ENCODE results near the gene NXNL1. TPM values are rescaled to one million over a fixed set of nuclear protein-coding genes. Genes with fewer than 3 reads are reported as not detected.

Gene NXNL1
- total RNA-seq, 4 donors from 2014 or later: not detected

DNA sequence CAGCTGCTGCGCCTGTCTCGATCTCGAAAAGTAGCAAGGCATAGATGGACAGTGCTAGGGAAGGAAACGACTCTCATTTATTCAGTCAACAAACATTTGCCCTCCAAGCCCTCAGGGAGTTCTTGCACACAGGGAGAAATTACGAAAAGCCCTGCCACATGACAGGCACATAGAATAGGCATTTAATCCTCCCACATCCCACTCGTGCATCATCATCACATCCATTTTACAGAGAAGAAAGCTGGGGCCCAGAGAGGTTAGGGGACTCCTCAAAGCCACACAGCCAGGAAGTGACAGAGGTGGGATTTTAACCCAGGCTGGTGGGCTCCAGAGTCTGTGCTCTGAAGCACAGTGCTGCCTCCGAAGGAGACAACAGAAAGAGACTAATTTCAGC is 23.9 kb downstream of the NXNL1 start:
- WGBS, 2 donors (ENCODE audit: low coverage in 1 of 2): 64 to 81% methylated on average over 4 to 7 of the region's 7 CpGs
- in situ Hi-C loops (cut with MboI; ENCODE audit: low pct_ligation_motif_present in 1 of 4, low pct_unique_long_range_greater_than_20kb in 1 of 4, low sequenced_read_pairs in 3 of 4) (no loop called here), intact Hi-C loops (cut with DNase I; ENCODE audit: low total_unique reads) (no loop called here)
- no peaks in the 10 kb centered on the region for H3K4me1 ChIP-seq
- H3K27ac ChIP-seq: no peak overlapping the region
- no peaks in the 10 kb centered on the region for H3K36me3 ChIP-seq
- H3K27me3 ChIP-seq: no peaks in the 10 kb centered on the region
- no peak for DNase-seq
- H3K4me3 ChIP-seq: no peak overlapping the region
- TF ChIP-seq, protein P1, sequence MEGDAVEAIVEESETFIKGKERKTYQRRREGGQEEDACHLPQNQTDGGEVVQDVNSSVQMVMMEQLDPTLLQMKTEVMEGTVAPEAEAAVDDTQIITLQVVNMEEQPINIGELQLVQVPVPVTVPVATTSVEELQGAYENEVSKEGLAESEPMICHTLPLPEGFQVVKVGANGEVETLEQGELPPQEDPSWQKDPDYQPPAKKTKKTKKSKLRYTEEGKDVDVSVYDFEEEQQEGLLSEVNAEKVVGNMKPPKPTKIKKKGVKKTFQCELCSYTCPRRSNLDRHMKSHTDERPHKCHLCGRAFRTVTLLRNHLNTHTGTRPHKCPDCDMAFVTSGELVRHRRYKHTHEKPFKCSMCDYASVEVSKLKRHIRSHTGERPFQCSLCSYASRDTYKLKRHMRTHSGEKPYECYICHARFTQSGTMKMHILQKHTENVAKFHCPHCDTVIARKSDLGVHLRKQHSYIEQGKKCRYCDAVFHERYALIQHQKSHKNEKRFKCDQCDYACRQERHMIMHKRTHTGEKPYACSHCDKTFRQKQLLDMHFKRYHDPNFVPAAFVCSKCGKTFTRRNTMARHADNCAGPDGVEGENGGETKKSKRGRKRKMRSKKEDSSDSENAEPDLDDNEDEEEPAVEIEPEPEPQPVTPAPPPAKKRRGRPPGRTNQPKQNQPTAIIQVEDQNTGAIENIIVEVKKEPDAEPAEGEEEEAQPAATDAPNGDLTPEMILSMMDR (IDR thresholded peaks at IDR 0.05): no peak
- TF ChIP-seq POLR2AphosphoS5 (IDR thresholded peaks at IDR 0.05) (no peak), EP300 (IDR thresholded peaks at IDR 0.05; ENCODE audit: low read depth) (no peak), POLR2A (IDR thresholded peaks at IDR 0.05) (no peak)
- no peaks in the 10 kb centered on the region for H3K9me3 ChIP-seq

DNA sequence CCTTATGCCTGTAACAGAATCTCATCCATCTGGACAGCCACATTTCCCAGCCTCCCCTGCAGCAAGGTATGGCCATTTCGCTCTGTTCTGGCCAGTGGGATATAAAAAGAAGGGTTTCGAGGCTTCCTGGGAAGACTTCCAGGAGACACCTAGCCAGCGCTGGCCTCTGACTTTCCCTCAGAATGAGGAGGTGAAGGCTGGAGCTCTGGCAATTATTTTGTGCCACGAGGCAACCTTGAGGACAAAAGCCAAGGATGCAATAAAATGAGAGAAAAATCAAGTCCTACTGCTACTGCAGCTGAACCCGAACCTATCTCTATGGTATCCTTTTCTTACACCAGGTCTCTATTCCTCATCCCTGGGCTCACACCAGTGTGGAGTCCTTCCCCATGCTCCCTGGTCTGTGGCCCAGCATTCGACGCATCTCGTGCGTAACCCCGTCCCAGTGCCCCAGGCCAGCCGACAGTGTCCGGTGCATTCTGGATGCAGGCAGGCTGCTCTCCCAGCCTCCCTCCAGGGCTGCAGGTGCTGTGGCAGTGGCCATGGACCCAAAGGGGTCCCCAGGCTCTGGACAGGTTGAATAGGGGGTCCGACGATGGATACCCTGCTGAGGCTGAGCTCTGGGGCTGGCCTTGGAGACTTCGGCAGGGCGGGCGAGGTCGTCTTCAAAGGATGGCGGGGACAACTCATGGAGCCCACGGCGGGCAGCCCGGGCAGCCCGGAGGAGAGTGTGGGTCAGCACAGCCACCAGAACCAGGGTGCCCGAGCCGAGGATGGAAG is 24.4 kb downstream of the NXNL1 start:
- intact Hi-C loops (cut with DNase I; ENCODE audit: low total_unique reads): no loop called here
- 96% methylated on average over 22 of the region's 25 CpGs; no CpG with 5 or more reads in 1 of the 2 donors for WGBS, 2 donors (ENCODE audit: low coverage in 1 of 2)
- in situ Hi-C loops (cut with MboI; ENCODE audit: low pct_ligation_motif_present in 1 of 4, low pct_unique_long_range_greater_than_20kb in 1 of 4, low sequenced_read_pairs in 3 of 4): no loop called here

DNA sequence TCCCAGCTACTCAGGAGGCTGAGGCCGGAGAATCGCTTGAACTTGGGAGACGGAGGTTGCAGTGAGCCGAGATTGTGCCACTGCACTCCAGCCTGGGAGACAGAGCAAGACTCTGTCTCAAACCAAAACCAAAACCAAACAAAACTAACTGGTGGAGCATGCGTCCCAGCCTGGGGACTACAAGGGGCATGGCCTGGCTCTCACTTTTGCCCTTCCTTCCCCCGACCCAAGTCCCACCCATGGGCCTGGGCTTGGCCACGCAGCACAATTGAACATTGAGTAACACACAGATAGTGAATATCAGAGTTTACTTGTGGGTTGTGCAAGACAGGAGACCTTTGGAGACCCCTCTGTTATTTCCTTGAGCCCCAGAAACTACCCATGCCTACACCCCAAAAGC is 25.5 kb downstream of the NXNL1 start:
- H3K9me3 ChIP-seq: no peaks in the 10 kb centered on the region
- no peaks in the 10 kb centered on the region for H3K4me1 ChIP-seq
- no peaks in the 10 kb centered on the region for H3K36me3 ChIP-seq
- no peak for DNase-seq
- 74% methylated on average over 7 of the region's 7 CpGs; no CpG with 5 or more reads in 1 of the 2 donors for WGBS, 2 donors (ENCODE audit: low coverage in 1 of 2)
- no peaks in the 10 kb centered on the region for H3K27me3 ChIP-seq
- intact Hi-C loops (cut with DNase I; ENCODE audit: low total_unique reads) (no loop called here), in situ Hi-C loops (cut with MboI; ENCODE audit: low pct_ligation_motif_present in 1 of 4, low pct_unique_long_range_greater_than_20kb in 1 of 4, low sequenced_read_pairs in 3 of 4) (no loop called here)
- H3K27ac ChIP-seq: no peak overlapping the region
- H3K4me3 ChIP-seq: no peak overlapping the region
- TF ChIP-seq POLR2AphosphoS5 (IDR thresholded peaks at IDR 0.05) (no peak), EP300 (IDR thresholded peaks at IDR 0.05; ENCODE audit: low read depth) (no peak), POLR2A (IDR thresholded peaks at IDR 0.05) (no peak)
- TF ChIP-seq, protein P1 (IDR thresholded peaks at IDR 0.05): no peak

More for the DNA sequence above, 24.4 kb downstream of the NXNL1 start:
- Histone ChIP-seq H3K36me3 (no peaks in the 10 kb centered on the region), H3K9me3 (no peaks in the 10 kb centered on the region), H3K27me3 (no peaks in the 10 kb centered on the region), H3K27ac (no peak overlapping the region), H3K4me1 (no peaks in the 10 kb centered on the region), H3K4me3 (no peak overlapping the region)
- TF ChIP-seq POLR2A (IDR thresholded peaks at IDR 0.05) (no peak), POLR2AphosphoS5 (IDR thresholded peaks at IDR 0.05) (no peak), EP300 (IDR thresholded peaks at IDR 0.05; ENCODE audit: low read depth) (no peak)
- TF ChIP-seq, protein P1 (IDR thresholded peaks at IDR 0.05): no peak
- DNase-seq: no peak

DNA sequence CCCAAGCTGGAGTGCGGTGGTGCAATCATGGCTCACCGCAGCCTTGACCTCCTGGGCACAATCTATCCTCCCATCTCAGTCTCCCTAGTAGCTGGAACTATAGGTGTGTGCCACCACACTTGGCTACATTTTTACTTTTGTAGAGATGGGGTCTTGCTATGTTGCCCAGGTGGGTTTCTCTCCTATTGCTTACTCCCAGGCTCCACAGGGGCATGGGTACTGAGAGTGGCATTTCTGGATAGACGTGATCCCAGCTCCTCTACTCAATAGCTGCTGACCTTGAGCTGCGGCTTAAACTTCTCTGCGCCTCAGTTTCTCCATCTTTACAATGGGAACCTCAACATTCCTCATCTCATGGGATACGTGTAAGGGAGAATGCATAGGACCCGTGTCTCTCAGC is 29.3 kb downstream of the NXNL1 start:
- Histone ChIP-seq H3K27me3 (no peaks in the 10 kb centered on the region), H3K27ac (no peak overlapping the region), H3K9me3 (no peaks in the 10 kb centered on the region), H3K36me3 (no peaks in the 10 kb centered on the region), H3K4me3 (no peak overlapping the region), H3K4me1 (no peaks in the 10 kb centered on the region)
- no peak for DNase-seq
- intact Hi-C loops (cut with DNase I; ENCODE audit: low total_unique reads): no loop called here
- in situ Hi-C loops (cut with MboI; ENCODE audit: low pct_ligation_motif_present in 1 of 4, low pct_unique_long_range_greater_than_20kb in 1 of 4, low sequenced_read_pairs in 3 of 4): no loop called here
- 87 to 100% methylated on average over 1 to 7 of the region's 7 CpGs for WGBS, 2 donors (ENCODE audit: low coverage in 1 of 2)
- TF ChIP-seq POLR2AphosphoS5 (IDR thresholded peaks at IDR 0.05): no peak
- TF ChIP-seq POLR2A (IDR thresholded peaks at IDR 0.05): no peak
- TF ChIP-seq EP300 (IDR thresholded peaks at IDR 0.05; ENCODE audit: low read depth): no peak
- TF ChIP-seq, protein P1 (IDR thresholded peaks at IDR 0.05): no peak

All from transverse colon (tissue), 4 donors.